BLaER1 treated with 17β-estradiol and CSF1 and Interleukin-3, amounts not matched to agents 10 nM and 100 nM (cell line): ENCODE results near the gene TMEM141.
A peak's percentile ranks its signal among the peaks of the same experiment; 100 is the strongest.

Experiments used
- H3K27ac ChIP-seq, 11 experiments: shearing (Covaris generic); formaldehyde crosslinking; 2 replicates each; pipeline ENCODE4 v1.8.1; 2022
- H3K27me3 ChIP-seq, 11 experiments: shearing (Covaris generic); formaldehyde crosslinking; 2 replicates each; pipeline ENCODE4 v1.8.1; 2022
- H3K36me3 ChIP-seq, 11 experiments: shearing (Covaris generic); formaldehyde crosslinking; 2 replicates each; pipeline ENCODE4 v1.8.1; 2022
- H3K4me1 ChIP-seq, 10 experiments: shearing (Covaris generic); formaldehyde crosslinking; 2 replicates each; pipeline ENCODE4 v1.8.1; 2022
- H3K4me2 ChIP-seq, 11 experiments: shearing (Covaris generic); formaldehyde crosslinking; 2 replicates each; pipeline ENCODE4 v1.8.1; 2022
- H3K4me3 ChIP-seq, 10 experiments: shearing (Covaris generic); formaldehyde crosslinking; 2 replicates each; pipeline ENCODE4 v1.8.1; 2022
- H3K9ac ChIP-seq, 11 experiments: shearing (Covaris generic); formaldehyde crosslinking; 2 replicates each; pipeline ENCODE4 v1.8.1; 2022
- H3K9me3 ChIP-seq, 11 experiments: shearing (Covaris generic); formaldehyde crosslinking; replicated peaks in 1 of 11; 2 replicates each; pipeline ENCODE4 v1.8.1; 2022
- H4K20me1 ChIP-seq, 11 experiments: shearing (Covaris generic); formaldehyde crosslinking; 2 replicates each; pipeline ENCODE4 v1.8.1; 2022
- Cebpa-rat ChIP-seq, 11 experiments: shearing (Covaris generic); IDR thresholded peaks; 2 replicates each; pipeline ENCODE4 v1.8.1; 2022

Gene TMEM141

GRCh38 chr9:136769710-136770191, 21.4 kb upstream of the TMEM141 start:
- Histone ChIP-seq H3K4me3 (no peak overlapping the region), H4K20me1 (no peaks in the 10 kb centered on the region), H3K9ac (no peak overlapping the region), H3K27me3 (peaks cover 0 to 13% (median 0%) of the 10 kb centered on the region in 11 experiments; a peak in 5 of 22 replicates), H3K4me1 (peaks cover 29 to 54% (median 49%) of the 10 kb centered on the region in 10 experiments), H3K36me3 (no peaks in the 10 kb centered on the region), H3K9me3 (peaks cover 7 to 14% (median 9%) of the 10 kb centered on the region in 11 experiments), H3K27ac (no peak overlapping the region; a peak in 1 of 22 replicates), H3K4me2 (peak overlapping the region in 5 of 11 experiments; percentile 24 to 50 (median 42); a peak in 9 of 22 replicates)
- no peak for TF ChIP-seq Cebpa-rat (IDR thresholded peaks at IDR 0.05)

GRCh38 chr9:136771907-136772415, 19.2 kb upstream of the TMEM141 start:
- TF ChIP-seq Cebpa-rat (IDR thresholded peaks at IDR 0.05), result no peak
- Histone ChIP-seq H3K27ac (no peak overlapping the region), H3K27me3 (peaks cover 0 to 13% (median 0%) of the 10 kb centered on the region in 11 experiments; a peak in 5 of 22 replicates), H3K9ac (no peak overlapping the region), H4K20me1 (no peaks in the 10 kb centered on the region), H3K9me3 (peaks cover 7 to 14% (median 9%) of the 10 kb centered on the region in 11 experiments), H3K4me2 (no peak overlapping the region), H3K4me1 (peaks cover 24 to 43% (median 39%) of the 10 kb centered on the region in 10 experiments), H3K36me3 (no peaks in the 10 kb centered on the region), H3K4me3 (no peak overlapping the region)

- Histone ChIP-seq H3K9me3 (peaks cover 7 to 14% (median 9%) of the 10 kb centered on the region in 11 experiments), H3K27me3 (no peaks in the 10 kb centered on the region), H3K36me3 (no peaks in the 10 kb centered on the region), H3K27ac (peak overlapping the region in 9 of 11 experiments; percentile 19 to 70 (median 65); a peak in 17 of 22 replicates), H3K4me3 (no peak overlapping the region), H3K9ac (peak overlapping the region in 5 of 11 experiments; percentile 12 to 55 (median 43); a peak in 8 of 22 replicates), H4K20me1 (no peaks in the 10 kb centered on the region), H3K4me1 (peaks cover 17 to 40% (median 32%) of the 10 kb centered on the region in 10 experiments), H3K4me2 (peak overlapping the region; percentile 27 to 65 (median 54); a peak in 21 of 22 replicates)
- TF ChIP-seq Cebpa-rat (IDR thresholded peaks at IDR 0.05), result no peak
These were observed 17.6 kb upstream of the TMEM141 start for GRCh38 chr9:136773386-136774044.

GRCh38 chr9:136774416-136775045, 16.6 kb upstream of the TMEM141 start:
- no peaks in the 10 kb centered on the region for H4K20me1 ChIP-seq
- H3K4me3 ChIP-seq, result no peak overlapping the region
- H3K4me1 ChIP-seq, result peaks cover 17 to 35% (median 29%) of the 10 kb centered on the region in 10 experiments
- no peaks in the 10 kb centered on the region for H3K27me3 ChIP-seq
- peak overlapping the region in 6 of 11 experiments; percentile 19 to 70 (median 66); a peak in 8 of 22 replicates for H3K27ac ChIP-seq
- H3K9ac ChIP-seq, result no peak overlapping the region
- H3K36me3 ChIP-seq, result no peaks in the 10 kb centered on the region
- peaks cover 7 to 14% (median 9%) of the 10 kb centered on the region in 11 experiments for H3K9me3 ChIP-seq
- TF ChIP-seq Cebpa-rat (IDR thresholded peaks at IDR 0.05), result no peak
- H3K4me2 ChIP-seq, result peak overlapping the region; percentile 27 to 65 (median 54); a peak in 15 of 22 replicates

- Histone ChIP-seq H3K36me3 (no peaks in the 10 kb centered on the region), H4K20me1 (no peaks in the 10 kb centered on the region), H3K4me3 (no peak overlapping the region), H3K4me2 (no peak overlapping the region), H3K4me1 (peaks cover 17 to 32% (median 25%) of the 10 kb centered on the region in 10 experiments), H3K27me3 (no peaks in the 10 kb centered on the region), H3K9ac (no peak overlapping the region), H3K9me3 (peaks cover 7 to 14% (median 9%) of the 10 kb centered on the region in 11 experiments), H3K27ac (no peak overlapping the region)
- no peak for TF ChIP-seq Cebpa-rat (IDR thresholded peaks at IDR 0.05)
These were observed 16.0 kb upstream of the TMEM141 start for GRCh38 chr9:136775191-136775590.

GRCh38 chr9:136776947-136777346, 14.2 kb upstream of the TMEM141 start:
- H3K4me2 ChIP-seq, result peak overlapping the region; percentile 23 to 78 (median 70)
- H3K9me3 ChIP-seq, result peaks cover 7 to 14% (median 9%) of the 10 kb centered on the region in 11 experiments
- peak overlapping the region in 8 of 11 experiments; percentile 33 to 67 (median 50); a peak in 13 of 22 replicates for H3K27ac ChIP-seq
- no peaks in the 10 kb centered on the region for H3K27me3 ChIP-seq
- H3K4me3 ChIP-seq, result 0 out of 20 replicates have a peak overlapping the region, but pooled peaks of 1 of the 10 experiments have one; percentile 17
- no peaks in the 10 kb centered on the region for H4K20me1 ChIP-seq
- peak overlapping the region in 8 of 11 experiments; percentile 5 to 65 (median 42); a peak in 12 of 22 replicates for H3K9ac ChIP-seq
- peaks cover 17 to 32% (median 25%) of the 10 kb centered on the region in 10 experiments for H3K4me1 ChIP-seq
- no peak for TF ChIP-seq Cebpa-rat (IDR thresholded peaks at IDR 0.05)
- H3K36me3 ChIP-seq, result no peaks in the 10 kb centered on the region

- H3K4me2 ChIP-seq, result peak overlapping the region; percentile 23 to 78 (median 70)
- peak overlapping the region in 8 of 11 experiments; percentile 33 to 67 (median 50); a peak in 14 of 22 replicates for H3K27ac ChIP-seq
- no peaks in the 10 kb centered on the region for H3K36me3 ChIP-seq
- TF ChIP-seq Cebpa-rat (IDR thresholded peaks at IDR 0.05), result no peak
- H4K20me1 ChIP-seq, result no peaks in the 10 kb centered on the region
- peak overlapping the region in 8 of 11 experiments; percentile 5 to 65 (median 42); a peak in 14 of 22 replicates for H3K9ac ChIP-seq
- H3K27me3 ChIP-seq, result no peaks in the 10 kb centered on the region
- H3K9me3 ChIP-seq, result peaks cover 7 to 14% (median 9%) of the 10 kb centered on the region in 11 experiments
- H3K4me3 ChIP-seq, result 0 out of 20 replicates have a peak overlapping the region, but pooled peaks of 1 of the 10 experiments have one; percentile 17
- peaks cover 17 to 32% (median 25%) of the 10 kb centered on the region in 10 experiments for H3K4me1 ChIP-seq
These were observed 13.8 kb upstream of the TMEM141 start for GRCh38 chr9:136777359-136777758.

- Histone ChIP-seq H4K20me1 (no peaks in the 10 kb centered on the region), H3K4me3 (no peak overlapping the region), H3K36me3 (no peaks in the 10 kb centered on the region), H3K4me1 (peaks cover 21 to 33% (median 26%) of the 10 kb centered on the region in 10 experiments), H3K9ac (no peak overlapping the region), H3K27me3 (no peaks in the 10 kb centered on the region), H3K27ac (no peak overlapping the region), H3K4me2 (no peak overlapping the region), H3K9me3 (no peaks in the 10 kb centered on the region)
- no peak for TF ChIP-seq Cebpa-rat (IDR thresholded peaks at IDR 0.05)
These were observed 11.3 kb upstream of the TMEM141 start for GRCh38 chr9:136779808-136780207.
